Fibroblast of lung (primary cell): Measurements from ENCODE around the gene CTNND2. TPM values are rescaled to one million over a fixed set of nuclear protein-coding genes. Genes with fewer than 3 reads are reported as not detected.

Source experiments
- DNase-seq, 2 donors: peaks; one replicate each; pipeline versions ENCODE4 v3.0.0 to v3.0.0-alpha.2; 2010; ENCODE audit warnings: low read depth in 2 of 2
- H2AFZ ChIP-seq: 2 replicates; pipeline ENCODE4 v1.5.1; 2012; ENCODE audit warnings: low read length, control low read depth, inconsistent platforms
- H3K27ac ChIP-seq: 2 replicates; pipeline ENCODE4 v1.5.1; 2011; ENCODE audit warnings: low read length, control low read depth; ENCODE audit not compliant: insufficient read depth
- H3K27me3 ChIP-seq: 2 replicates; pipeline ENCODE4 v1.5.1; 2011; ENCODE audit warnings: mild to moderate bottlenecking, low read length; ENCODE audit not compliant: control insufficient read depth, insufficient read depth
- H3K36me3 ChIP-seq: 2 replicates; pipeline ENCODE4 v1.5.1; 2011; ENCODE audit warnings: low read length; ENCODE audit not compliant: control insufficient read depth, insufficient read depth
- H3K4me1 ChIP-seq: 2 replicates; pipeline ENCODE4 v1.5.1; 2011; ENCODE audit warnings: low read length; ENCODE audit not compliant: control insufficient read depth, insufficient read depth; ENCODE audit errors: extremely low read depth
- H3K4me2 ChIP-seq: 2 replicates; pipeline ENCODE4 v1.5.1; 2011; ENCODE audit warnings: low read length, control low read depth; ENCODE audit not compliant: insufficient read depth; ENCODE audit errors: extremely low read depth
- H3K4me3 ChIP-seq, 4 experiments: fragments of 200-600 bp in 1 of 4; sonication (generic) in 1 of 4; replicated peaks in 1 of 4; 2 replicates each; pipeline ENCODE4 v1.5.1; 2011 to 2016; ENCODE audit warnings: low read length in 4 of 4, low read depth in 3 of 4, mild to moderate bottlenecking in 3 of 4, control low read depth in 2 of 4, inconsistent platforms in 1 of 4, mixed read lengths in 1 of 4; ENCODE audit not compliant: insufficient read depth in 1 of 4; ENCODE audit errors: control extremely low read depth in 1 of 4
- H3K79me2 ChIP-seq: 2 replicates; pipeline ENCODE4 v1.5.1; 2012; ENCODE audit warnings: mild to moderate bottlenecking, low read length, inconsistent platforms; ENCODE audit not compliant: control insufficient read depth, insufficient read depth
- H3K9ac ChIP-seq: 2 replicates; pipeline ENCODE4 v1.5.1; 2011; ENCODE audit warnings: mild to moderate bottlenecking, low read length, control low read depth; ENCODE audit not compliant: insufficient read depth
- H3K9me3 ChIP-seq: 2 replicates; pipeline ENCODE4 v1.5.1; 2012; ENCODE audit warnings: low read depth, low read length; ENCODE audit not compliant: control insufficient read depth, insufficient read depth
- H4K20me1 ChIP-seq: 2 replicates; pipeline ENCODE4 v1.5.1; 2011; ENCODE audit warnings: low read length; ENCODE audit not compliant: control insufficient read depth, insufficient read depth; ENCODE audit errors: extremely low read depth
- EZH2 ChIP-seq: IDR thresholded peaks from 2 replicates; pipeline ENCODE4 v1.5.1; 2012; ENCODE audit warnings: low read length, control low read depth, mild to moderate bottlenecking; ENCODE audit errors: missing control alignments
- polyA plus RNA-seq, 2 donors: library from polyadenylated mRNA; depleted of rRNA in 1 of 2; stranded (reverse) in 1 of 2; unstranded in 1 of 2; fragments of >200 nt; gene quantifications; 2 replicates each; pipeline ENCODE4 v1.2.1, GENCODE V29; 2011 to 2012; ENCODE audit warnings: missing spikeins in 1 of 2
- total RNA-seq: library from RNA; depleted of rRNA; stranded (reverse); fragments of >200 nt; gene quantifications from 2 replicates; pipeline ENCODE4 v1.2.1, GENCODE V29; 2014
- TF ChIP-seq, protein P1 (sequence below), 2 donors: IDR thresholded peaks in 1 of 2; conservative IDR thresholded peaks in 1 of 2; 1 replicate in 1 of 2; 2 replicates in 1 of 2; pipeline ENCODE4 v1.5.1; 2011 to 2012; ENCODE audit warnings: low read length in 2 of 2, control low read depth in 1 of 2, inconsistent platforms in 1 of 2, low read depth in 1 of 2, mild to moderate bottlenecking in 1 of 2

CTNND2 gene
- total and polyA plus RNA-seq, 2 donors (not counting 1 experiment from before 2014, with no cell fraction given), result not detected

DNA sequence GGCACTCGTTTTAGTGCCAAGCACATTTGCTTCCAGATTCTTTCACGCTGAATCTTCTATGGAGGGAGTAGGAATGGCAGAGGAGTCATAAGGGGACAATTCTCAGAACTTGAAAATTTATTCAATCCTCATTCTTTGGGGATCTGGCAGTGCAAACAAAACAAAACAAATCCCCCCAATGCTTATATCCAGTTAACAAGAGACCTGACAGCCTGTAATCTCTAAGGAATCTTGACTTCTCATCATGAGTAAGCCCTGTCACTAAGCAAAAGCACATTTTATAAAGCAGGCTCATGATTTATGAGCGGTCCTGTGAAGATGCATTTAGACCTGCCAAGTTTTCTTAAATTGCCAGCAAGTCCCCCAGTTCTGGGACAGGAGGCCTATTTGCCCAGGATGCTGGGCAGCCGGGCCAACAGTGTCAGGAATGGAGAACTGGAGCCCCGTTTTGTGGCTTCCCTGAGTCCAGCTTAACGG lies 513.9 kb downstream of the CTNND2 start:
- Histone ChIP-seq H3K27me3 (peaks cover 5% of the 10 kb centered on the region), H2AFZ (no peak overlapping the region), H3K4me3 (no peak overlapping the region), H3K4me1 (no peaks in the 10 kb centered on the region), H4K20me1 (no peaks in the 10 kb centered on the region), H3K27ac (no peak overlapping the region), H3K9me3 (no peaks in the 10 kb centered on the region), H3K79me2 (no peaks in the 10 kb centered on the region), H3K36me3 (no peaks in the 10 kb centered on the region), H3K4me2 (no peak overlapping the region), H3K9ac (no peak overlapping the region)
- DNase-seq, result peak in 1 of 2 donors; percentile 79
- no peak for TF ChIP-seq EZH2
- TF ChIP-seq, protein P1, sequence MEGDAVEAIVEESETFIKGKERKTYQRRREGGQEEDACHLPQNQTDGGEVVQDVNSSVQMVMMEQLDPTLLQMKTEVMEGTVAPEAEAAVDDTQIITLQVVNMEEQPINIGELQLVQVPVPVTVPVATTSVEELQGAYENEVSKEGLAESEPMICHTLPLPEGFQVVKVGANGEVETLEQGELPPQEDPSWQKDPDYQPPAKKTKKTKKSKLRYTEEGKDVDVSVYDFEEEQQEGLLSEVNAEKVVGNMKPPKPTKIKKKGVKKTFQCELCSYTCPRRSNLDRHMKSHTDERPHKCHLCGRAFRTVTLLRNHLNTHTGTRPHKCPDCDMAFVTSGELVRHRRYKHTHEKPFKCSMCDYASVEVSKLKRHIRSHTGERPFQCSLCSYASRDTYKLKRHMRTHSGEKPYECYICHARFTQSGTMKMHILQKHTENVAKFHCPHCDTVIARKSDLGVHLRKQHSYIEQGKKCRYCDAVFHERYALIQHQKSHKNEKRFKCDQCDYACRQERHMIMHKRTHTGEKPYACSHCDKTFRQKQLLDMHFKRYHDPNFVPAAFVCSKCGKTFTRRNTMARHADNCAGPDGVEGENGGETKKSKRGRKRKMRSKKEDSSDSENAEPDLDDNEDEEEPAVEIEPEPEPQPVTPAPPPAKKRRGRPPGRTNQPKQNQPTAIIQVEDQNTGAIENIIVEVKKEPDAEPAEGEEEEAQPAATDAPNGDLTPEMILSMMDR (conservative IDR thresholded peaks at IDR 0.05 in 1 of 2, IDR thresholded peaks at IDR 0.05 in 1 of 2; ENCODE audit: low read depth in 1 of 2, low read length in 2 of 2), result no peak

DNA sequence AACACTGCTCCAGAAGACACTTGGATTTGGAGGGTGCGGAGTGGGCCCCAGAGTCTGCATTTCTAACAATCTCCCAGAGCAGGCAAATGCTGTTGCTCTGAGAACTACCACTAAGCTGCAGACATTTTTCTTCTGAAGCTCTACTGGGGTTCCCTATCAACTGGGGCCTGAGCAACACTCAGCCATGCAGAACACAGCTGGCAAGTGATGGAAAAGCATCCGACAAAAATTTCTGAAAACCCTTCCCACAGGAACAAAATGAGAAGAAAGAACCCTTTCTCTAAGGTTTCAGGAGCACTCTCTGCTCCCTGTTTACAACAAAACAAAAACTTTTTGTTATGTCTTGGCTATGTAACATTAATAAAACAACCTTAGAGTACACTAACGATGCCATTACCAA lies 516.9 kb downstream of the CTNND2 start:
- no peak overlapping the region for H2AFZ ChIP-seq
- H3K27ac ChIP-seq, result no peak overlapping the region
- DNase-seq, result no peak
- no peak overlapping the region for H3K4me3 ChIP-seq
- peaks cover 8% of the 10 kb centered on the region for H3K27me3 ChIP-seq
- H3K4me1 ChIP-seq, result no peaks in the 10 kb centered on the region
- H3K79me2 ChIP-seq, result no peaks in the 10 kb centered on the region
- no peaks in the 10 kb centered on the region for H3K36me3 ChIP-seq
- TF ChIP-seq EZH2, result no peak
- TF ChIP-seq, protein P1 (conservative IDR thresholded peaks at IDR 0.05 in 1 of 2, IDR thresholded peaks at IDR 0.05 in 1 of 2; ENCODE audit: low read depth in 1 of 2, low read length in 2 of 2), result no peak
- H3K4me2 ChIP-seq, result no peak overlapping the region
- no peaks in the 10 kb centered on the region for H3K9me3 ChIP-seq
- no peak overlapping the region for H3K9ac ChIP-seq
- H4K20me1 ChIP-seq, result no peaks in the 10 kb centered on the region

DNA sequence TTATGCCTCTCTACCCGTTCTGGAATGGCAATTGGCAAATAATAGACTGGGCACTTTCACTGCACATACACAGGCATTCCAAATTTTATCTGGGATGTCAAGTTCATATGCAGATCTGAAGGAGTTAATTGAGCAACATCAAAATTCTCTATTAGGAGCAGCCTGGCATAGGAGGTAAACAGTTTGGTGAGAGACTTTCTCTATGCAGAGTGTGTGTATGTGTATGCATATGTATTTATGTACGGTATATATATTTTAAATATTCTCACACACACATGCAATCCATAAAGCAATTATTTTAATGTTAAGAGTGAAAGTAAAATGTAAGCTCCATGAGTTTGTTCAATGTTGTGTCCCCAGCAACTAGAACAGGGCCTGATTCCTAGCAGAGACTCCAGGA lies 517.8 kb downstream of the CTNND2 start:
- H3K4me1 ChIP-seq, result no peaks in the 10 kb centered on the region

More for the DNA sequence above, 517.8 kb downstream of the CTNND2 start:
- Histone ChIP-seq H4K20me1 (no peaks in the 10 kb centered on the region), H2AFZ (no peak overlapping the region), H3K4me2 (no peak overlapping the region), H3K9me3 (no peaks in the 10 kb centered on the region), H3K27ac (no peak overlapping the region), H3K9ac (no peak overlapping the region), H3K79me2 (no peaks in the 10 kb centered on the region), H3K27me3 (peaks cover 8% of the 10 kb centered on the region), H3K4me3 (no peak overlapping the region), H3K36me3 (no peaks in the 10 kb centered on the region)
- DNase-seq, result no peak
- TF ChIP-seq EZH2, result no peak
- TF ChIP-seq, protein P1 (conservative IDR thresholded peaks at IDR 0.05 in 1 of 2, IDR thresholded peaks at IDR 0.05 in 1 of 2; ENCODE audit: low read depth in 1 of 2, low read length in 2 of 2), result no peak
